WERI-Rb-1 (cell line): Measurements from ENCODE around the gene PSMC4.

Experiments used
- DNase-seq: peaks from one replicate; pipeline ENCODE4 v3.0.0-alpha.2; 2020
- H3K27ac ChIP-seq: fragments of 250-450 bp; sonication (Bioruptor Pico); 2 replicates; pipeline ENCODE4 v1.5.1; 2020; ENCODE audit warnings: mild to moderate bottlenecking, moderate library complexity
- H3K27me3 ChIP-seq: fragments of 250-450 bp; sonication (Bioruptor Pico); 2 replicates; pipeline ENCODE4 v1.5.1; 2021; ENCODE audit warnings: mild to moderate bottlenecking, low read depth, moderate library complexity; ENCODE audit not compliant: insufficient read depth, severe bottlenecking
- H3K36me3 ChIP-seq: fragments of 250-450 bp; sonication (Bioruptor Pico); 2 replicates; pipeline ENCODE4 v1.5.1; 2020; ENCODE audit warnings: mild to moderate bottlenecking, moderate library complexity
- H3K4me3 ChIP-seq: 2 replicates; pipeline ENCODE4 v1.5.1; 2011; ENCODE audit warnings: low read depth, mild to moderate bottlenecking, control low read depth, low read length
- H3K9me3 ChIP-seq: fragments of 250-450 bp; sonication (Bioruptor Pico); 2 replicates; pipeline ENCODE4 v1.5.1; 2021; ENCODE audit warnings: mild to moderate bottlenecking, moderate library complexity; ENCODE audit not compliant: severe bottlenecking
- CTCF ChIP-seq: IDR thresholded peaks from 2 replicates; pipeline ENCODE4 v1.5.1; 2011; ENCODE audit warnings: low read depth, mild to moderate bottlenecking, control low read depth, inconsistent platforms, low read length

The PSMC4 gene

GRCh38 chr19:39940221-39940833 is 30.6 kb upstream of the PSMC4 start:
- no peak for TF ChIP-seq CTCF
- H3K4me3 ChIP-seq: no peak overlapping the region
- peaks cover 16% of the 10 kb centered on the region for H3K27me3 ChIP-seq
- no peaks in the 10 kb centered on the region for H3K36me3 ChIP-seq
- no peak for DNase-seq
- H3K9me3 ChIP-seq: peaks cover 5% of the 10 kb centered on the region
- no peak overlapping the region for H3K27ac ChIP-seq

- H3K9me3 ChIP-seq: peaks cover 5% of the 10 kb centered on the region
Observed at GRCh38 chr19:39941151-39941550, 29.8 kb upstream of the PSMC4 start.

GRCh38 chr19:39941615-39942365 is 29.2 kb upstream of the PSMC4 start:
- TF ChIP-seq CTCF: no peak
- no peak overlapping the region for H3K4me3 ChIP-seq
- H3K27me3 ChIP-seq: peaks cover 7% of the 10 kb centered on the region
- DNase-seq: no peak
- peaks cover 5% of the 10 kb centered on the region for H3K9me3 ChIP-seq
- H3K36me3 ChIP-seq: no peaks in the 10 kb centered on the region
- no peak overlapping the region for H3K27ac ChIP-seq

More at GRCh38 chr19:39941151-39941550, 29.8 kb upstream of the PSMC4 start:
- H3K36me3 ChIP-seq: no peaks in the 10 kb centered on the region
- no peak for DNase-seq
- no peak overlapping the region for H3K4me3 ChIP-seq
- TF ChIP-seq CTCF: no peak
- peaks cover 8% of the 10 kb centered on the region for H3K27me3 ChIP-seq
- no peak overlapping the region for H3K27ac ChIP-seq

- no peak overlapping the region for H3K27ac ChIP-seq
- peaks cover 3% of the 10 kb centered on the region for H3K27me3 ChIP-seq
- no peak for DNase-seq
- H3K4me3 ChIP-seq: no peak overlapping the region
- no peak for TF ChIP-seq CTCF
- H3K36me3 ChIP-seq: no peaks in the 10 kb centered on the region
- H3K9me3 ChIP-seq: peaks cover 5% of the 10 kb centered on the region
Observed at GRCh38 chr19:39942366-39942730, 28.6 kb upstream of the PSMC4 start.

GRCh38 chr19:39943586-39943985 is 27.4 kb upstream of the PSMC4 start:
- peaks cover 5% of the 10 kb centered on the region for H3K9me3 ChIP-seq
- no peak for TF ChIP-seq CTCF
- no peak for DNase-seq
- H3K36me3 ChIP-seq: no peaks in the 10 kb centered on the region
- H3K27ac ChIP-seq: no peak overlapping the region
- no peak overlapping the region for H3K4me3 ChIP-seq
- H3K27me3 ChIP-seq: no peaks in the 10 kb centered on the region
